Endothelial cell (in vitro differentiated cells): ENCODE measurements around the gene FRMD4A. TPM values are rescaled to one million over a fixed set of nuclear protein-coding genes. Genes with fewer than 3 reads are reported as not detected.

Experiments used
- DNase-seq: peaks from one replicate; pipeline ENCODE4 v3.0.0; 2021; ENCODE audit warnings: low spot score
- H3K27ac Mint-ChIP-seq: one replicate; pipeline ENCODE4 v1.8.0; 2021; ENCODE audit warnings: mixed read lengths, inconsistent platforms; ENCODE audit not compliant: unreplicated experiment
- H3K27me3 Mint-ChIP-seq: one replicate; pipeline ENCODE4 v1.8.0; 2021; ENCODE audit warnings: mild to moderate bottlenecking, moderate library complexity, mixed read lengths, inconsistent platforms; ENCODE audit not compliant: unreplicated experiment
- H3K36me3 Mint-ChIP-seq: one replicate; pipeline ENCODE4 v1.8.0; 2021; ENCODE audit warnings: mild to moderate bottlenecking, low read depth, mixed read lengths, inconsistent platforms; ENCODE audit not compliant: unreplicated experiment
- H3K4me1 Mint-ChIP-seq: one replicate; pipeline ENCODE4 v1.8.0; 2021; ENCODE audit warnings: mild to moderate bottlenecking, mixed read lengths, inconsistent platforms; ENCODE audit not compliant: unreplicated experiment
- H3K4me3 Mint-ChIP-seq: one replicate; pipeline ENCODE4 v1.8.0; 2021; ENCODE audit warnings: mild to moderate bottlenecking, mixed read lengths, inconsistent platforms; ENCODE audit not compliant: unreplicated experiment
- H3K9me3 Mint-ChIP-seq: one replicate; pipeline ENCODE4 v1.8.0; 2021; ENCODE audit warnings: mixed read lengths, inconsistent platforms; ENCODE audit not compliant: unreplicated experiment
- CTCF ChIP-seq: fragments of 200-600 bp; sonication (generic); IDR thresholded peaks from one replicate; pipeline ENCODE4 v1.5.0; 2021; ENCODE audit warnings: antibody characterized with exemption; ENCODE audit not compliant: unreplicated experiment
- total RNA-seq: library from RNA; stranded (reverse); fragmentation: NEBNext Ultra II Directional; extraction: Animal tissue kit (Norgen Biotek cat#: 25700); gene quantifications from one replicate; pipeline ENCODE4 v1.2.1, GENCODE V29; 2021; ENCODE audit not compliant: unreplicated experiment

Gene FRMD4A
- total RNA-seq, 1 donor from 2014 or later: 68.9 TPM

DNA sequence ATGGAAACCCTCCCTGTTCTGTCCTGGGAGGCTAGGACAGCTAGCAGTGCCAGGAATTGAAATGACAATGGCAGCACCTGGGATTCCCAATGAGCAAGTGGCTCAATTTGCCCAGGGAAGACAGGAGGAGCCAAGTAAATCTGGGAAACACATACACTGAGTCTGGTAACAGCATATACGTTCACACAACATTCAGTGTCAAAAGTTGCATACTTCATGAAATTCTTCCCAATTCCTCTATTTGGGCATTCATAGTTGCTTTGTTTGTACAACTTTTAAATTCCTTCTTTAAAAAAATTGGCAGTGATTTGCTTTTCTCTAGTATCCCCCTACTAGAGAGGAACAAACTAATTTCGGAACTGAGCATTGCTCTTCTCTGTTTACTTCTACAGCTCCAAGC, 2.9 kb upstream of the FRMD4A start:
- Mint-ChIP-seq H3K36me3 (no peaks in the 10 kb centered on the region), H3K9me3 (no peaks in the 10 kb centered on the region), H3K27ac (no peak overlapping the region), H3K27me3 (no peaks in the 10 kb centered on the region), H3K4me3 (no peak overlapping the region), H3K4me1 (peaks cover 6% of the 10 kb centered on the region)
- no peak for DNase-seq
- no peak for TF ChIP-seq CTCF

- no peaks in the 10 kb centered on the region for H3K27me3 Mint-ChIP-seq
- no peaks in the 10 kb centered on the region for H3K36me3 Mint-ChIP-seq
- no peak for TF ChIP-seq CTCF
- no peaks in the 10 kb centered on the region for H3K9me3 Mint-ChIP-seq
- H3K27ac Mint-ChIP-seq: no peak overlapping the region
- no peak for DNase-seq
- H3K4me3 Mint-ChIP-seq: no peak overlapping the region
- H3K4me1 Mint-ChIP-seq: peaks cover 6% of the 10 kb centered on the region
These were observed 2.2 kb upstream of the FRMD4A start for GRCh38 chr10:14332903-14333302.

GRCh38 chr10:14329746-14330173, 964 bp downstream of the FRMD4A start:
- TF ChIP-seq CTCF: no peak
- Mint-ChIP-seq H3K4me3 (no peak overlapping the region), H3K27me3 (peaks cover 2% of the 10 kb centered on the region), H3K36me3 (no peaks in the 10 kb centered on the region), H3K4me1 (peaks cover 6% of the 10 kb centered on the region), H3K27ac (no peak overlapping the region), H3K9me3 (no peaks in the 10 kb centered on the region)
- no peak for DNase-seq

- H3K27me3 Mint-ChIP-seq: peaks cover 2% of the 10 kb centered on the region
- H3K36me3 Mint-ChIP-seq: no peaks in the 10 kb centered on the region
- DNase-seq: no peak
These were observed 1.6 kb downstream of the FRMD4A start for GRCh38 chr10:14328881-14329672.

More at GRCh38 chr10:14328881-14329672, 1.6 kb downstream of the FRMD4A start:
- Mint-ChIP-seq H3K27ac (no peak overlapping the region), H3K4me1 (peaks cover 6% of the 10 kb centered on the region), H3K4me3 (no peak overlapping the region), H3K9me3 (no peaks in the 10 kb centered on the region)
- TF ChIP-seq CTCF: no peak
